ENCODE results near the gene MRPS12.

MRPS12 gene

DNA sequence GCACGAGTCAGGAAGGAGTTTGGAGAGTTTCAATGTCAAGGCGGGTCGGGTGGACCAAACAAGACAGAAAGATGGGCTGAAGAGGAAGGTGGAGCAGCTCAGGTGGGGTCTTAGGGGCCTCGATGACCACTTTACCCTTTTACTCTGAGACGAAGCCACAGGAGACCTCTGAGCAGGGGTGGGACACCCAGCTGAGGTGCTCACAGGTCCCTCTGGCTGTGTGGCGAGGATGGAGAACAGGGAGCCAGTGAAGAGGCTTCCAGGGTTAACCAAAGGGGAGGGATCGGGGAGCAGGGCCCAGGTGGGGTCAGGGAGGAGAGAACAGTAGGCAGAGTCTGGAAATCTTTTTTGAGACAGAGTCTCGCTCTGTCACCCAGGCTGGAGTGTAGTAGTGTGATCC is 16.8 kb upstream of the MRPS12 start:
- no peaks in the 10 kb centered on the region for H3K4me1 ChIP-seq (ENCODE audit: insufficient read depth, poor library complexity, severe bottlenecking)
- H3K27ac ChIP-seq (ENCODE audit: poor library complexity, severe bottlenecking): no peak overlapping the region
- H3K9me3 ChIP-seq (ENCODE audit: severe bottlenecking): no peaks in the 10 kb centered on the region
- H3K4me3 ChIP-seq (ENCODE audit: severe bottlenecking): no peak overlapping the region
- no peak for TF ChIP-seq CTCF (IDR thresholded peaks at IDR 0.05; ENCODE audit: poor library complexity, severe bottlenecking)
- H3K27me3 ChIP-seq (ENCODE audit: insufficient read depth, poor library complexity, severe bottlenecking): no peaks in the 10 kb centered on the region
- H3K36me3 ChIP-seq (ENCODE audit: low read depth): no peaks in the 10 kb centered on the region
- DNase-seq (ENCODE audit: low spot score) (no peak), ATAC-seq (ENCODE audit: low read depth) (no peak)

GRCh38 chr19:38915329-38916321 is 15.1 kb upstream of the MRPS12 start:
- Histone ChIP-seq H3K27me3 (ENCODE audit: insufficient read depth, poor library complexity, severe bottlenecking) (no peaks in the 10 kb centered on the region), H3K4me3 (ENCODE audit: severe bottlenecking) (no peak overlapping the region), H3K9me3 (ENCODE audit: severe bottlenecking) (no peaks in the 10 kb centered on the region), H3K4me1 (ENCODE audit: insufficient read depth, poor library complexity, severe bottlenecking) (no peaks in the 10 kb centered on the region), H3K36me3 (ENCODE audit: low read depth) (no peaks in the 10 kb centered on the region), H3K27ac (ENCODE audit: poor library complexity, severe bottlenecking) (no peak overlapping the region)
- ATAC-seq (ENCODE audit: low read depth) (no peak), DNase-seq (ENCODE audit: low spot score) (no peak)
- no peak for TF ChIP-seq CTCF (IDR thresholded peaks at IDR 0.05; ENCODE audit: poor library complexity, severe bottlenecking)

- no peaks in the 10 kb centered on the region for H3K27me3 ChIP-seq (ENCODE audit: insufficient read depth, poor library complexity, severe bottlenecking)
- H3K27ac ChIP-seq (ENCODE audit: poor library complexity, severe bottlenecking): no peak overlapping the region
- peaks cover 10% of the 10 kb centered on the region for H3K36me3 ChIP-seq (ENCODE audit: low read depth)
- H3K4me1 ChIP-seq (ENCODE audit: insufficient read depth, poor library complexity, severe bottlenecking): no peaks in the 10 kb centered on the region
- DNase-seq (ENCODE audit: low spot score): no peak
- no peaks in the 10 kb centered on the region for H3K9me3 ChIP-seq (ENCODE audit: severe bottlenecking)
- no peak for TF ChIP-seq CTCF (IDR thresholded peaks at IDR 0.05; ENCODE audit: poor library complexity, severe bottlenecking)
- ATAC-seq (ENCODE audit: low read depth): no peak
- H3K4me3 ChIP-seq (ENCODE audit: severe bottlenecking): no peak overlapping the region
Observed at GRCh38 chr19:38917516-38917915, 13.2 kb upstream of the MRPS12 start.

- ATAC-seq (ENCODE audit: low read depth) (peak; percentile 61), DNase-seq (ENCODE audit: low spot score) (no peak)
- TF ChIP-seq CTCF (IDR thresholded peaks at IDR 0.05; ENCODE audit: poor library complexity, severe bottlenecking): peak; percentile 12
- no peaks in the 10 kb centered on the region for H3K9me3 ChIP-seq (ENCODE audit: severe bottlenecking)
- H3K36me3 ChIP-seq (ENCODE audit: low read depth): peaks cover 10% of the 10 kb centered on the region
- no peak overlapping the region for H3K4me3 ChIP-seq (ENCODE audit: severe bottlenecking)
- H3K27me3 ChIP-seq (ENCODE audit: insufficient read depth, poor library complexity, severe bottlenecking): no peaks in the 10 kb centered on the region
- no peaks in the 10 kb centered on the region for H3K4me1 ChIP-seq (ENCODE audit: insufficient read depth, poor library complexity, severe bottlenecking)
- no peak overlapping the region for H3K27ac ChIP-seq (ENCODE audit: poor library complexity, severe bottlenecking)
Observed at GRCh38 chr19:38917921-38918491, 12.7 kb upstream of the MRPS12 start.
